HG03342 (cell line): ENCODE measurements around the gene SLC23A2.

Experiments used
- ATAC-seq: cut with Tn5 transposase; IDR thresholded peaks from one replicate; pipeline ENCODE4 v1.9.1; 2021; ENCODE audit warnings: mild to moderate bottlenecking, moderate library complexity; ENCODE audit not compliant: unreplicated experiment

The SLC23A2 gene

GRCh38 chr20:4828830-4829513 lies 172.3 kb downstream of the SLC23A2 start:
- no peak for ATAC-seq

- ATAC-seq = no peak
Measured at GRCh38 chr20:4821590-4821989, 179.7 kb downstream of the SLC23A2 start.

- ATAC-seq = no peak
Measured at GRCh38 chr20:4820806-4821518, 180.3 kb downstream of the SLC23A2 start.

- ATAC-seq = no peak
Measured at GRCh38 chr20:4819901-4820300, 181.4 kb downstream of the SLC23A2 start.

DNA sequence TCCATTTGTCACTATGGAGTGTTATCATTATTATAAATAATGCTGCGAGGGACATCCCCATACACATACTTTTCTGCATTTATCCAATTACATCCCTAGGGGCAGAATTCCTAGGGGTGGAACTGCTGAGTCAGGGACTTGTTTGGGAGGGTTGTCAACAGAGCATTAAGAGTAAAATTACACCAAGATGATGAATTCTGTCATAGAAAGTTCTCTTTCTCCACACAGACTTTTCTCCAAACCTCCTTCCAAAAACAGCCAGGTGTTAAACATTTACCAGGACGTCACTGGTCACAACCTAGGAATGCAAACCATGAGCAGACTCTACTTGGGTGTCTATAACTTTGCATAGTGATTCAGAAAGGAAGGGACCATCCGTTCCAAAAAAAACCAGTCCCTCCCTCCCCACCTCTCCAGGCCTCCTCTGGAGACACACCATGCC lies 184.1 kb downstream of the SLC23A2 start:
- no peak for ATAC-seq

GRCh38 chr20:4815628-4816027 lies 185.7 kb downstream of the SLC23A2 start:
- ATAC-seq = no peak

DNA sequence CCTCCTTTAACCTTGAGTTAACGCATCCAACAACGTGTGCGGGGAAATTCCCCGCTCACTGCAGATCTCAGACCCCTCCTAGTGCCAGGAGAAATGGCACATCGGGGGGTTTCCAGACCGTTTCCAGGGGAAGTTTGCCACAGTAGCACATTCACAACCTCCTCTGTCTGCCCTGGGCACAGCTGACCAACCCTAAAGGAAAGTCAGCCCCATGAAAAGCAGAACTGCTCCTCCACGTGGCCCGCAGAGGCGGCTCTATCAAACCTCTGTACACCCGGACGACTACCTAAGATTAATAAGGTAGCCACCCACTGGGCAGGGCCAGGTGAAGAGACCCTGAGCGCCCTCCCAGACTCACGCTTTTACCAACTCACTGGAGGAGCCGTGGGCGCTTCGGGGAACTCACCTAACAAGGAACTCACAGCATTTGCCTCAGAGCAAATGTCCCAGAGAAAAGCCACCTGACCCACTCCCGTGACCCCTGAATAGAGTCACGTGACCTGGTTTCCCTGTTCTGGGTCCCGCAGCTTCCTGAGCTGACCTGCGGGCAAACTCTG lies 186.5 kb downstream of the SLC23A2 start:
- ATAC-seq = peak; percentile 48

DNA sequence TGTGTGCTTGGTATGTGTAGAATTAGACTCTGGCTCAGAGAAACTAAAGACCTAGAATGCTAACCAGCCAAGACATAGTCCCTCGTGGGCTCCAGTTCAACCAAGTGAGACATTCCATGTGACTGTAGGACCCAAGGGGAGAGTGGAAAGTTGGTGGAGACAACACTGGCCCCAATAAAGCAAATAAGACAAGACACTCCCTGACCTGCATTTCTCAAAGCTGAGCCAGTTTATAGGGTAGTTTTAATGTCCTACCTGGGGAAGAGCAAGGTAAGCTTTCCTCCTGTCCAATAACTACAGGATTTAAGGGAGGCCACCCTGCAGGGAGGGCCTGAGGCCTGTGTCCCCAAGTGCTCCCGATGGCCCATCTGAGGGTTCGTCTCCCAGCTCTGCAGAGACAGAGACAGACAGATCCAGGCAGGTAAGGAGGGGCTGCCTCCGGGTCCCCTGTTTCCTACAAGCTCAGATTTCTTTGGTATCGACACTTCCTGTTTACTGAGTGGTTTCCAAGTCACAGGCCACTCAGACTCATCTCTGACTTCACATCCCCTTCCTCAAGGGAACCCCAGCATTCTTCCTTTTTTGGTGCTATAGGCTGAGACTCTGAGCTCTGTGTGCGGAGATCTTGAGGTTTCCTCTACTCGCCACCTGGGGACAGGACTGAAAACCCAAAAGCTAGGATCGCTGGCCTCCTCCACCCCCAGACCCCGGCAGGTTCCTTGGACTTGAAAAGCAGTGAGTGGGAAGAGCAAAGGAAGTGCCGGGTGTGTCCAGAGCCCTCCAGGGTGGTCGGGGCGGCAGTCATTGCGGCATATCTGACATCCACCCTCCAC lies 187.2 kb downstream of the SLC23A2 start:
- peak; percentile 44 for ATAC-seq

GRCh38 chr20:4813076-4813862 lies 188.0 kb downstream of the SLC23A2 start:
- ATAC-seq = peak; percentile 27

DNA sequence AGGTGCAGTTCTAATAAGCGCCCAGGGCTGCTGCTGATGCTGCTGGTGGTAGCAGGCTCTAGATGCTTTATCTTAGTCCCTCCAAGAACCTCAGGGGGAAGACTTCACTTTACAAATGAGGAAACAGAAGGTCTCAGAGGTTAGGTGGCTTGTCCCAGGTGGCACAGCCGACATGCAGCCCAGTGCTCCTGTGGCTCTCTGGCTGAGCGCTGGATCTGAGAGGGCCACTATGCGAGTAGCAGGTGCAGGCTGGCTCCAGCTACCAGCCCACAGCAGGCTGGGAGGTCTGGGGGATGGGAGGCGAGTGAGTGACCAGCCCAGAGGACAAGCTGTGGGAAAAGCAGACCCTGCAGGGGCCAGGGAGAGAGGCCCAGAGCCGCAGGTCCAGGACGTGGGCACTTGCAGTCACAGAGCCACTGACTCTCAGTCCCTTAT lies 188.7 kb downstream of the SLC23A2 start:
- ATAC-seq = no peak

DNA sequence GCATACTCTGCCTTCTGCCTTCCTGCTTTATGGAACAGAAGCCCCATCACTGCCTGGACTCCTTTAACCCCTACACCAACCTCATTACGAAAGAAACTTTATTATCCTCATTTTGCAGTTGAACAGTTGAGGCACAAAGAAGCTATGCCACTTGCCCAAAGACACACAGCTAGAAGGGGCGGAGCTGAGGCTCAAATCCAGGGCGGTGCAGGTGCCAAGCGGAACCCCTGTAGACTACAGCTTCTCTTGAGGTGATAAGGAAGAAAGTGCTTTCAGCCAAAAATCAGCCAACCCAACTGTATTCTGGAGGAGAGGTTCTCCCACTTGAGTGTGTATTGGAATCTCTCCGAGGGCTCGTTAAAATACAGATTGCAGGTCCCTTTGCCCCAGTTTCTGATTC lies 189.1 kb downstream of the SLC23A2 start:
- ATAC-seq = no peak

- no peak for ATAC-seq
Measured at GRCh38 chr20:4811661-4812181, 189.6 kb downstream of the SLC23A2 start.

DNA sequence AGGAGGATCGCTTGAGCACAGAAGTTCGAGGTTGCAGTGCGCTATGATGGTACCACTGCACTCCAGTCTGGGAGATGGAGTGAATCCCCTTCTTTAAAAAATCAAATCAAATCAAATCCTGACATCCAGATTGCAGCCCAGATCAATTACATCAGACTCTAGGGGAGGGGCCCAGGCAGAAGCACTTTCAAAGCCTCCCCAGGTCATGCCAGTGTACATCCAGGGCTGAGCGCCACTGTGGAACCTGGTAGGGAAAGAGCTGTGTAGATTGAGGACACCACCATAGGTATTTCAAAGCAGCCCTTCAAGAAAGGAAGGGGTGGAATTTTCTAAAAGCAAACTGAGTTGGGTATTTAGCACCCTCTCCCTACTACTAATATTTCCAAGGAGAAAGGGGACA lies 190.1 kb downstream of the SLC23A2 start:
- ATAC-seq = no peak

GRCh38 chr20:4810426-4811019 lies 190.8 kb downstream of the SLC23A2 start:
- no peak for ATAC-seq

DNA sequence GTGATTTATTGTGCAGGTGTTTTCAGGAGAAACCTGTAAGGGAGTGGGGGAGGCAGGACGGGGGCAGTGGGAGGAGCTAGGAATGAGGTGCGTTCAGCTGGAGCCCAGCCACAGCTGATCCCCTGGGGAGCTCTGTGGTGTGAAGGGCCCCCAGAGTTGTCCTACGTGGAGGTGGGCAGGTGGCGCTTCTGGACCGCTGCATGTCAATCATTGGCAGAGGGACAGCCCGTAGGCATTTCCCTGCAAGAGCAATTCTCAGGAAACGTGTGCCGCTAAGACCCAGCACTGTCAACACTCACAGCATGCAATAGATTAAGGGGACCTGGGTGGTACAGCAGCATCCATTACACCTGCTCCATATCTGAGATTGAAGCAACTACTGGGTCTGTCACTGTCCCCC lies 191.6 kb downstream of the SLC23A2 start:
- ATAC-seq = no peak

DNA sequence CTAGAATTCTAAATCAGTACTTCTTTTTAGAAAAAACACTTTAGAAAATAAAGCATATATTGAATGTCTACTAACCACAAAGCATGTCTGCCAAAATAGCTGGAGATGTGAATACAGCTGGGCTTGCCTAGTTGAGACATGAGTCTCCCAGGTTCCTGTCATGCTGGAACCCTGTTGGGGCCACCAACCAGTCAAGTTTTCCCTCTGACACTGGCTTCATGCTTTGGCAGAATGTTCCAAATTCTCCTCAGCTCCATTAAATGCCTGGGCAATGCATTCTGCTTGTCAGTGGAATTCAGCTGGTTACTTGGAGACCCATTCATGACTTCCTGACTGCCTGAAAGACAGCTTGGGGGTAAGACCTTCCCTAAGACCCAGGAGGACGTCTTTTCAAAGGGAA lies 192.4 kb downstream of the SLC23A2 start:
- no peak for ATAC-seq

- no peak for ATAC-seq
Measured at GRCh38 chr20:4805663-4806449, 195.5 kb downstream of the SLC23A2 start.

DNA sequence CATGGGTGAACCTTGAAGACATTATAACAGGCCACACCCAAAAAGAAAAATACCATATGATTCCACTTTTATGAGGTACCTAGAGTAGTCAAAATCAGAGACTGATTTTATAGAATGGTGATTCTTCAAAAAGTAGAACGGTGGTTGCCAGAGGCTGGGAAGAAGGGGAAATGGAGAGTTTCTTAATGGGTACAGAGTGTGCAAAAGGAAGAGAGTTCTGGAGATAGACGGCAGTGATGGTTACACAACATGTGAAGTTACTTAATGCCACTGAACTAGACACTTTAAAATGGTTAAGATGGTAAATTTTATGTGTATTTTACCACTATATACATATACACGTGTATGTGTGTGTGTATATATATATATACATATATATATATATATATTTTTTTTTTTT lies 198.8 kb downstream of the SLC23A2 start:
- no peak for ATAC-seq
